CD4-positive, alpha-beta memory T cell (primary cell): ENCODE results near the gene NATD1. TPM values are rescaled to one million over a fixed set of nuclear protein-coding genes. Genes with fewer than 3 reads are reported as not detected.

Experiments used
- CTCF ChIA-PET: fragments of 350-600 bp; sonication (Branson Sonifier 250); formaldehyde crosslinking; loops from one replicate; lab custom pipeline; 2021; ENCODE audit warnings: inconsistent platforms; ENCODE audit not compliant: partially characterized antibody; lab: Charles Lee
- POLR2A ChIA-PET: fragments of 350-600 bp; sonication (Branson Sonifier 250); formaldehyde crosslinking; loops from one replicate; lab custom pipeline; 2021; ENCODE audit not compliant: partially characterized antibody; lab: Charles Lee
- DNase-seq, 5 donors: peaks; one replicate each; pipeline versions ENCODE4 v3.0.0 to v3.0.0-alpha.2; 2020 to 2022; ENCODE audit warnings: mixed read lengths in 1 of 5
- H3K27ac ChIP-seq: one replicate; pipeline ENCODE4 v1.7.0; 2013; ENCODE audit warnings: low read depth, low read length
- H3K27me3 ChIP-seq: 2 replicates; pipeline ENCODE4 v1.7.0; 2013; ENCODE audit warnings: mild to moderate bottlenecking, low read length, moderate library complexity; ENCODE audit not compliant: insufficient read depth
- H3K36me3 ChIP-seq: 2 replicates; pipeline ENCODE4 v1.7.0; 2013; ENCODE audit warnings: mild to moderate bottlenecking, low read length, moderate library complexity; ENCODE audit not compliant: insufficient read depth
- H3K4me1 ChIP-seq: 2 replicates; pipeline ENCODE4 v1.7.0; 2013; ENCODE audit warnings: mild to moderate bottlenecking, low read length, moderate library complexity; ENCODE audit not compliant: insufficient read depth
- H3K4me3 ChIP-seq, 2 donors: one replicate each; pipeline ENCODE4 v1.7.0; 2013; ENCODE audit warnings: low read length in 2 of 2, mild to moderate bottlenecking in 1 of 2
- H3K9me3 ChIP-seq, 2 donors: one replicate each; pipeline ENCODE4 v1.7.0; 2013; ENCODE audit warnings: low read length in 2 of 2, control low read depth in 1 of 2; ENCODE audit not compliant: control insufficient read depth in 1 of 2
- H3K27ac Mint-ChIP-seq, 7 donors: one replicate each; pipeline ENCODE4 v1.8.0; 2020 to 2021; ENCODE audit warnings: mixed read lengths in 7 of 7, mild to moderate bottlenecking in 6 of 7, inconsistent platforms in 3 of 7, moderate library complexity in 3 of 7
- H3K27me3 Mint-ChIP-seq, 2 donors: one replicate each; pipeline ENCODE4 v1.8.0; 2020 to 2021; ENCODE audit warnings: mixed read lengths in 2 of 2
- H3K36me3 Mint-ChIP-seq, 2 donors: one replicate each; pipeline ENCODE4 v1.8.0; 2020 to 2021; ENCODE audit warnings: mixed read lengths in 2 of 2, inconsistent platforms in 1 of 2, mild to moderate bottlenecking in 1 of 2
- H3K4me1 Mint-ChIP-seq, 4 donors: one replicate each; pipeline ENCODE4 v1.8.0; 2020 to 2021; ENCODE audit warnings: mixed read lengths in 4 of 4, mild to moderate bottlenecking in 1 of 4
- H3K4me3 Mint-ChIP-seq, 8 donors: one replicate each; pipeline ENCODE4 v1.8.0; 2020 to 2021; ENCODE audit warnings: mixed read lengths in 8 of 8, mild to moderate bottlenecking in 7 of 8, moderate library complexity in 6 of 8, inconsistent platforms in 3 of 8
- H3K9me3 Mint-ChIP-seq, 8 donors: one replicate each; pipeline ENCODE4 v1.8.0; 2020 to 2021; ENCODE audit warnings: mixed read lengths in 8 of 8, mild to moderate bottlenecking in 5 of 8, inconsistent platforms in 3 of 8, moderate library complexity in 1 of 8
- intact Hi-C: fragments of 100-400 bp; cut with micrococcal nuclease; formaldehyde crosslinking; loops from one replicate; pipeline ENCODE4 v1.15.1; 2023
- polyA plus RNA-seq, 2 donors: library from polyadenylated mRNA; unstranded; fragments of 300-500 nt; fragmentation: Illumina TruSeq; gene quantifications; one replicate each; pipeline ENCODE4 v1.2.3, GENCODE V29; 2021
- total RNA-seq, 2 experiments: library from RNA; stranded (reverse); gene quantifications; one replicate each; pipeline ENCODE4 v1.2.3, GENCODE V29; 2021

Gene NATD1
- total and polyA plus RNA-seq, 4 experiments from 2014 or later = 0.32 to 13.5 (median 7.7) TPM

DNA sequence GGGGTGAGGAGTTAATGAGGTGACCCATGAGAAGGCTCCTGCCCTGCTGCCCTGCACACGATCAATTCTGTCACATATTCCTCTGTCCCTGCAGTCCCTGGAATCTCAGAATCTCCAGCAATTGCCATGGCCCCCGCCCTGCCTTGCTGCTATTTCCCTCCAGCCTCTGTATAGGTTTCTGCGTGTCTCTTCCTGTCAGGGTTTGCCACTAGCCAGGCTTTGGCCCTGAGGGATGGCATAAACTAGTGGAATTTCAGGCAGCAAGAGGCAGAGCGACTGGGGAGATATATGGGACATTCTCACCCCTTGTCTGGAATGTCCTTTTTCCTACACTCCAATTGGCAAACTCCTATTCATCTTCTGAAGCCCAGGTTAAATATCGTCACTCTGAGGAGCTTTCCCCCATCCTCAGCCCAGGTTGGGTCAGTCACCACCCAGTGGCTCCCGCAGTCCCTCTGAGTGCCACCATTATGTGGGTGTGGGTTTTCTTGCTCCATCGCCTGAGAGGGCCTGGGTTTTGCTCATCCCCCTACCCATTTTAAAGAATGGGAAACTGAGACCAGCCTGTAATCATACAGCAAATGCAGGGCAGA, 15.5 kb upstream of the NATD1 start:
- no peaks in the 10 kb centered on the region for H3K9me3 ChIP-seq
- intact Hi-C loops = no loop called here
- ChIA-PET CTCF (interaction anchor here (0.7 to 3.3 kb wide), 3 partner anchors 8 to 19 kb away, joined by 3 to 24 read pairs (median 4); no protein-coding TSS in a partner anchor), POLR2A (interaction anchor here (0.9 to 1.5 kb wide), 8 partner anchors 8 to 55 kb away, joined by 3 to 17 read pairs (median 8); partner anchors contain the start of genes NATD1 and TMEM11)
- H3K36me3 ChIP-seq = no peaks in the 10 kb centered on the region
- H3K4me1 ChIP-seq = peaks cover 24% of the 10 kb centered on the region
- H3K27ac ChIP-seq = peak overlapping the region; percentile 53
- H3K27ac Mint-ChIP-seq = peak overlapping the region; percentile 73 to 89 (median 88)
- H3K36me3 Mint-ChIP-seq = no peaks in the 10 kb centered on the region
- peak overlapping the region in 7 of 8 donors; percentile 28 to 70 (median 39) for H3K4me3 Mint-ChIP-seq
- H3K27me3 Mint-ChIP-seq = peaks cover 0 to 3% of the 10 kb centered on the region in 2 donors
- no peak for DNase-seq
- peak overlapping the region in 1 of 2 donors; percentile 18 for H3K4me3 ChIP-seq
- no peaks in the 10 kb centered on the region for H3K9me3 Mint-ChIP-seq
- no peaks in the 10 kb centered on the region for H3K27me3 ChIP-seq
- peaks cover 15 to 37% (median 22%) of the 10 kb centered on the region in 4 donors for H3K4me1 Mint-ChIP-seq

DNA sequence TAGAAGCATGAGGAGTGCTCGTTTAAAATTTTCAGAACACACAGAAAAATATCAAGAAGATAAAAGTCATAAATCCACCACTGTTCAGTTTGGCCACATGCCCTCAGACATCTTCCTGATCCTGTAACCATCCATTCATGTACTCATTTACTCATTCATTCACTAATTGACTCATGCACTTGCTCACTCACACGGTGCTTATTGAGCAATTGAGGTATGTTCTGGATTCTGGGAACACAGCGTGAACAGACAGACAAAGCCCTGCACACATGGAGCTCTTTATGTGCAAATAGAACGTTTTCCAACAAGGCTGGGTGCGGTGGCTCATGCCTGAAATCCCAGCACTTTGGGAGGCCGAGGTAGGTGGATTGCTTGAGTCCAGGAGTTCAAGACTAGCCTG, 10.2 kb upstream of the NATD1 start:
- CTCF ChIA-PET = interaction anchor here (3.4 kb wide), 1 partner anchor 16 kb away, joined by 13 read pairs; no protein-coding TSS in a partner anchor
- no peak overlapping the region for H3K27ac ChIP-seq
- intact Hi-C loops = no loop called here

GRCh38 chr17:21262259-21262993, 9.2 kb upstream of the NATD1 start:
- intact Hi-C loops = no loop called here
- Mint-ChIP-seq H3K27ac (peak overlapping the region in 2 of 7 donors; percentile 3 to 24), H3K4me1 (peaks cover 10 to 25% (median 12%) of the 10 kb centered on the region in 4 donors), H3K9me3 (no peaks in the 10 kb centered on the region), H3K27me3 (peaks cover 0 to 3% of the 10 kb centered on the region in 2 donors), H3K36me3 (no peaks in the 10 kb centered on the region), H3K4me3 (no peak overlapping the region)
- DNase-seq = no peak
- H3K4me1 ChIP-seq = peaks cover 8% of the 10 kb centered on the region
- H3K27ac ChIP-seq = no peak overlapping the region
- CTCF ChIA-PET = interaction anchor here (0.9 kb wide), 1 partner anchor 17 kb away, joined by 3 read pairs; no protein-coding TSS in a partner anchor
- H3K27me3 ChIP-seq = no peaks in the 10 kb centered on the region
- no peak overlapping the region for H3K4me3 ChIP-seq
- POLR2A ChIA-PET = no interaction called here
- no peaks in the 10 kb centered on the region for H3K36me3 ChIP-seq
- H3K9me3 ChIP-seq = no peaks in the 10 kb centered on the region

More for the DNA sequence above, 10.2 kb upstream of the NATD1 start:
- Mint-ChIP-seq H3K4me1 (peaks cover 8 to 27% (median 14%) of the 10 kb centered on the region in 4 donors), H3K9me3 (no peaks in the 10 kb centered on the region), H3K36me3 (no peaks in the 10 kb centered on the region), H3K27ac (peak overlapping the region in 1 of 7 donors; percentile 4), H3K27me3 (peaks cover 0 to 3% of the 10 kb centered on the region in 2 donors), H3K4me3 (no peak overlapping the region)
- no peak for DNase-seq
- Histone ChIP-seq H3K4me3 (no peak overlapping the region), H3K9me3 (no peaks in the 10 kb centered on the region), H3K27me3 (no peaks in the 10 kb centered on the region), H3K36me3 (no peaks in the 10 kb centered on the region), H3K4me1 (peaks cover 17% of the 10 kb centered on the region)
- POLR2A ChIA-PET = interaction anchor here (0.5 kb wide), 1 partner anchor 29 kb away, joined by 3 read pairs; no protein-coding TSS in a partner anchor

- H3K27me3 ChIP-seq = no peaks in the 10 kb centered on the region
- no peaks in the 10 kb centered on the region for H3K9me3 ChIP-seq
- DNase-seq = no peak
- H3K4me1 Mint-ChIP-seq = peaks cover 14 to 23% (median 16%) of the 10 kb centered on the region in 4 donors
- intact Hi-C loops = no loop called here
- no peak overlapping the region for H3K4me3 ChIP-seq
- peaks cover 10% of the 10 kb centered on the region for H3K4me1 ChIP-seq
- no peak overlapping the region for H3K27ac ChIP-seq
- POLR2A ChIA-PET = interaction anchor here (1.1 kb wide), 1 partner anchor 9 kb away, joined by 5 read pairs; no protein-coding TSS in a partner anchor
- no peaks in the 10 kb centered on the region for H3K9me3 Mint-ChIP-seq
- peak overlapping the region in 1 of 7 donors; percentile 37 for H3K27ac Mint-ChIP-seq
- no peaks in the 10 kb centered on the region for H3K36me3 ChIP-seq
- H3K36me3 Mint-ChIP-seq = no peaks in the 10 kb centered on the region
- CTCF ChIA-PET = interaction anchor here (1.6 kb wide), 1 partner anchor 20 kb away, joined by 6 read pairs; no protein-coding TSS in a partner anchor
- peak overlapping the region in 2 of 8 donors; percentile 41 to 57 for H3K4me3 Mint-ChIP-seq
- H3K27me3 Mint-ChIP-seq = no peaks in the 10 kb centered on the region
Observed at GRCh38 chr17:21258593-21258992, 5.4 kb upstream of the NATD1 start.

DNA sequence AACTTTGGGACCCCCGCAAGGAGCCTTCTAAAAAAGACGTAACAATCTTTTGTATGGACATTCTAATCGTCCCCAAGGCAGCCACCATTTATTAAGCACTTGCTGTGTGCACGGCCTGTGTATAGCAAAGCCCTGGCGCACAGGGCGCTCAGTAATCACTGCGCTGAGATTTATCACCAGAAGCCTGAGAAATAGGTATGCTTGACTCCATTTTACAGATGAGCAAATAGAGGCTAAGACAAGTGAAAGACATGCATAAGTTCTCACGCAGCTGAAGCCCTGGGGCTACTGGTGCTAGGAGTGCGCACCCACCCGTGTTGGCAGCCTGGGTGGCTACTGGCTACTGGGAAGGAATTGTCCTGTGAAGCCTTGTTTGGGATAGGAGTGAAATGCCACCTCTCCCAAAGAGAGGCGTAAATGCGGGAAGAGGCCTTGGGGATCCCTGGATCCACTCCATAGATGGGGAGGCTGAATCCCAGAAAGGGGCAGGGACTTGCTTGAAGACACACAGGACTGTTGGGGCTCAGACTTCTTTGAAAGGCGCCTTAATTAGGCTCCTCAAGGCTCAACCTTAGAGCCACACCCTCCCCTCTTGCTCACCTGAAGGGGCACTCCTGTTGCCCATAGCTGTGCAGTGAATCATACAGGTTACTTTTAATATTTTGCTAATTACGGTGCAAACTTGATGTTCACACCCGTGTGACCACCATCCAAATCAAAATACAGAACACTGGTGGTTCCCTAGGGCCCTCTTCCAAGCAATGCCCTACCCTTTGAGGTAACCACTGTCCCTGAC, 634 bp upstream of the NATD1 start:
- H3K4me1 ChIP-seq = peaks cover 31% of the 10 kb centered on the region
- ChIA-PET POLR2A (interaction anchor here (0.9 to 4.2 kb wide), 10 partner anchors 11 to 211 kb away, joined by 3 to 48 read pairs (median 6); partner anchors contain the start of genes DHRS7B and TMEM11), CTCF (interaction anchor here (1.0 to 5.3 kb wide), 4 partner anchors 26 to 257 kb away, joined by 3 to 25 read pairs (median 6); no protein-coding TSS in a partner anchor)
- peak overlapping the region; percentile 62 for H3K27ac ChIP-seq
- no peaks in the 10 kb centered on the region for H3K9me3 Mint-ChIP-seq
- H3K27me3 ChIP-seq = no peaks in the 10 kb centered on the region
- no peaks in the 10 kb centered on the region for H3K9me3 ChIP-seq
- H3K27ac Mint-ChIP-seq = peak overlapping the region; percentile 90 to 95 (median 91)
- H3K27me3 Mint-ChIP-seq = no peaks in the 10 kb centered on the region
- H3K36me3 ChIP-seq = no peaks in the 10 kb centered on the region
- intact Hi-C loops = loop anchor here (1.0 to 2.0 kb wide), 5 partner anchors 21 to 211 kb away; partner anchors contain the start of genes MAP2K3, TMEM11 and USP22
- no peak for DNase-seq
- peaks cover 28 to 59% (median 40%) of the 10 kb centered on the region in 4 donors for H3K4me1 Mint-ChIP-seq
- H3K4me3 Mint-ChIP-seq = peak overlapping the region; percentile 88 to 95 (median 90)
- H3K36me3 Mint-ChIP-seq = peaks cover 0 to 3% of the 10 kb centered on the region in 2 donors
- peak overlapping the region; percentile 38 to 71 for H3K4me3 ChIP-seq

- intact Hi-C loops = loop anchor here (2.0 kb wide), 1 partner anchor 210 kb away; the partner anchor contains the start of gene USP22
- peaks cover 19 to 54% (median 31%) of the 10 kb centered on the region in 4 donors for H3K4me1 Mint-ChIP-seq
- no peak for DNase-seq
- Histone ChIP-seq H3K4me3 (peak overlapping the region; percentile 23 to 42), H3K27me3 (no peaks in the 10 kb centered on the region), H3K36me3 (no peaks in the 10 kb centered on the region), H3K4me1 (peaks cover 27% of the 10 kb centered on the region), H3K9me3 (no peaks in the 10 kb centered on the region), H3K27ac (no peak overlapping the region)
- H3K36me3 Mint-ChIP-seq = peaks cover 0 to 3% of the 10 kb centered on the region in 2 donors
- peak overlapping the region; percentile 81 to 88 (median 86) for H3K4me3 Mint-ChIP-seq
- peak overlapping the region; percentile 8 to 86 (median 78) for H3K27ac Mint-ChIP-seq
- ChIA-PET CTCF (interaction anchor here (1.5 to 5.3 kb wide), 2 partner anchors 28 to 133 kb away, joined by 3 to 25 read pairs; no protein-coding TSS in a partner anchor), POLR2A (interaction anchor here (0.6 to 4.2 kb wide), 7 partner anchors 16 to 1096 kb away, joined by 3 to 48 read pairs (median 10); partner anchors contain the start of genes DHRS7B and TMEM11)
- no peaks in the 10 kb centered on the region for H3K27me3 Mint-ChIP-seq
- H3K9me3 Mint-ChIP-seq = no peaks in the 10 kb centered on the region
Observed at GRCh38 chr17:21252289-21252795, 868 bp downstream of the NATD1 start.
